HepG2 (cell line): ENCODE measurements around the gene SLC12A3. TPM values are rescaled to one million over a fixed set of nuclear protein-coding genes. Genes with fewer than 3 reads are reported as not detected.

ENCODE experiments used
- FOXO1 ChIP-seq: sonication (generic); formaldehyde crosslinking; IDR thresholded peaks from 2 replicates; pipeline ENCODE4 v1.4.0; 2020; ENCODE audit warnings: missing genetic modification reagents
- GABPA ChIP-seq, 2 experiments: IDR thresholded peaks; 2 replicates each; pipeline ENCODE4 v1.6.1; 2011 to 2016; ENCODE audit warnings: low read depth in 2 of 2, low read length in 1 of 2, missing biosample characterization in 1 of 2, missing genetic modification characterization in 1 of 2
- HOXA5 ChIP-seq: sonication (generic); formaldehyde crosslinking; IDR thresholded peaks from 2 replicates; pipeline ENCODE4 v1.4.0; 2020; ENCODE audit warnings: missing genetic modification reagents
- IRF2 ChIP-seq: IDR thresholded peaks from 2 replicates; pipeline ENCODE4 v1.6.1; 2018; ENCODE audit warnings: missing genetic modification reagents, missing compliant biosample characterization
- KAT7 ChIP-seq: IDR thresholded peaks from 2 replicates; pipeline ENCODE4 v1.6.1; 2018; ENCODE audit warnings: borderline replicate concordance, missing compliant biosample characterization
- KDM5B ChIP-seq: sonication (generic); formaldehyde crosslinking; IDR thresholded peaks from 2 replicates; pipeline ENCODE4 v1.4.0; 2020; ENCODE audit warnings: missing genetic modification reagents, mild to moderate bottlenecking, borderline replicate concordance
- MBNL3 ChIP-seq: fragments of 250-450 bp; sonication (Bioruptor Pico); conservative IDR thresholded peaks from 2 replicates; pipeline ENCODE4 v1.8.0; 2022; ENCODE audit warnings: mild to moderate bottlenecking, inconsistent platforms
- NPAS2 ChIP-seq: sonication (generic); formaldehyde crosslinking; IDR thresholded peaks from 2 replicates; pipeline ENCODE4 v1.8.0; 2022; ENCODE audit warnings: mild to moderate bottlenecking, missing genetic modification reagents, borderline replicate concordance
- RFX1 ChIP-seq: fragments of 450-650 bp; IDR thresholded peaks from 2 replicates; pipeline ENCODE4 v1.6.1; 2017
- SP140L ChIP-seq: sonication (generic); formaldehyde crosslinking; IDR thresholded peaks from 2 replicates; pipeline ENCODE4 v1.4.0; 2020; ENCODE audit warnings: missing genetic modification reagents, borderline replicate concordance
- XBP1 ChIP-seq: sonication (generic); formaldehyde crosslinking; IDR thresholded peaks from 2 replicates; pipeline ENCODE4 v1.5.0; 2020; ENCODE audit warnings: missing genetic modification reagents
- ZBTB1 ChIP-seq: sonication (generic); formaldehyde crosslinking; IDR thresholded peaks from 2 replicates; pipeline ENCODE4 v1.4.0; 2020; ENCODE audit warnings: missing genetic modification reagents, borderline replicate concordance
- ZEB1 ChIP-seq: IDR thresholded peaks from 2 replicates; pipeline ENCODE4 v1.6.1; 2012; ENCODE audit warnings: mild to moderate bottlenecking, low read depth, inconsistent platforms; ENCODE audit not compliant: insufficient replicate concordance
- ZNF235 ChIP-seq: sonication (generic); formaldehyde crosslinking; IDR thresholded peaks from 2 replicates; pipeline ENCODE4 v1.8.1; 2023; ENCODE audit warnings: mild to moderate bottlenecking, missing genetic modification reagents, borderline replicate concordance
- ZNF296 ChIP-seq: sonication (generic); formaldehyde crosslinking; conservative IDR thresholded peaks from 2 replicates; pipeline ENCODE4 v1.5.0; 2020; ENCODE audit warnings: mild to moderate bottlenecking, missing genetic modification reagents
- ZNF329 ChIP-seq: sonication (generic); formaldehyde crosslinking; IDR thresholded peaks from 2 replicates; pipeline ENCODE4 v1.9.0; 2021; ENCODE audit warnings: low read depth, mild to moderate bottlenecking, missing genetic modification reagents
- ZNF430 ChIP-seq: sonication (generic); formaldehyde crosslinking; IDR thresholded peaks from 2 replicates; pipeline ENCODE4 v1.9.0; 2021; ENCODE audit warnings: mild to moderate bottlenecking, missing genetic modification reagents
- ZNF841 ChIP-seq: sonication (generic); formaldehyde crosslinking; IDR thresholded peaks from 2 replicates; pipeline ENCODE4 v1.8.1; 2023; ENCODE audit warnings: missing genetic modification reagents, borderline replicate concordance
- polyA plus RNA-seq, 8 experiments: library from polyadenylated mRNA; depleted of rRNA in 3 of 8; stranded (reverse) in 7 of 8; unstranded in 1 of 8; fragments of >200 nt; fragmentation: Illumina TruSeq in 4 of 8; extraction: Trizol in 4 of 8; gene quantifications; 2 replicates each; pipeline versions ENCODE4 v1.2.1 to v1.2.3, GENCODE V29; 2011 to 2016; ENCODE audit warnings: low read depth in 4 of 8, missing spikeins in 1 of 8, mixed read lengths in 1 of 8; ENCODE audit not compliant: insufficient read depth in 1 of 8
- total RNA-seq, 5 experiments: library from RNA; depleted of rRNA; stranded (reverse); fragments of >200 nt; fragmentation: Illumina TruSeq; extraction: Trizol; gene quantifications; 2 replicates each; pipeline ENCODE4 v1.2.3, GENCODE V29; 2016; ENCODE audit warnings: low read depth in 1 of 5
- TF ChIP-seq, protein P1 (sequence below): IDR thresholded peaks from 2 replicates; pipeline ENCODE4 v1.6.1; 2018; ENCODE audit warnings: missing genetic modification reagents, mild to moderate bottlenecking, missing compliant biosample characterization
- TF ChIP-seq, protein P2 (sequence below): sonication (generic); formaldehyde crosslinking; IDR thresholded peaks from 2 replicates; pipeline ENCODE4 v1.4.0; 2020; ENCODE audit warnings: mild to moderate bottlenecking, missing genetic modification reagents
- TF ChIP-seq, protein P3 (sequence below): sonication (generic); formaldehyde crosslinking; IDR thresholded peaks from 2 replicates; pipeline ENCODE4 v1.5.0; 2020; ENCODE audit warnings: missing genetic modification reagents
- TF ChIP-seq, protein P4 (sequence below): sonication (generic); formaldehyde crosslinking; IDR thresholded peaks from 2 replicates; pipeline ENCODE4 v1.5.0; 2020; ENCODE audit warnings: mild to moderate bottlenecking, missing genetic modification reagents

Gene SLC12A3
- total and polyA plus RNA-seq, 2 of the 13 experiments (the other 11 are each of a cell fraction or from before 2014, with no cell fraction given), result 6.2 TPM; not detected in 1

DNA sequence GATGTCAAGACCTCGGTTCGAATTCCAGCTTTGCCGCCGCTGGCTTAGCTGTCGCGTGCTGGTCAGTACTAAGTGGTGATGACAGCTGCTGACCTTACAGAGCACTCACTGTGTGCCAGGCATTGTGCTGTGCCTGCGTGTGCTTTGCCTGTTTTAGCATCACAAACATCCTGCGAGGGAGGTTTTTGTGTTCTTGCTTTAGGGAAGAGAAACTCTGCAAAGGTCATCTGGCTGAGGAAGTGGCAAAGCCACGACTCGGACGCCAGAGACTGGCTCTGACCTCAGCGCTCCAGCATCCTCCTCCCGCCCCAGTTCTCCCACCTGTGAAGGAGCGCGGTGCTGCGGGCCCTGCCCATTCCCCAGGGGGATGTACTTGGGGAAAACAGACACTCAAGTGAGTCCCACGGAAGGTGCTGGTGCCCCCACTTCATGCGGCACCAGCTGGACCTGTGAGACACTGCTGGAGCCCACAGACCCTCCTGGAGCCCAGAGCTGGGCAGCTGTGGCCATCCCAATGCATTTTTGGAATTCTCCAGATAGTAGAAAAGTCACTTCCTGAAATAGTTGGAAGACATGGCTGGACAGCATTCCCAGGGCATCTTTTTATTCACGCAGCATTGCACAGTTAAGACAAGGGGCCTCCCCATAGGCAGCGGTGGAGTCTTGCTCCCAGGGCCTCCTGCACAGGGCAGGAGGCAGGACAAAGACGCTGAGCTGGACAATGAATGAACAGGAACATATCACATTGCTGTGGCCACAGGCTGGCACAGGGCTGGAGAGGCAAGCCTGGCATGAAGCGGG is 47.0 kb downstream of the SLC12A3 start (continued):
- TF ChIP-seq ZNF841 (CRISPR knock-in tag) (no peak), XBP1 (no peak), HOXA5 (no peak), MBNL3 (CRISPR knock-in tag) (no peak), ZNF329 (CRISPR knock-in tag) (no peak), ZBTB1 (CRISPR knock-in tag) (no peak), ZNF235 (CRISPR knock-in tag) (no peak), KAT7 (no peak), GABPA (IDR thresholded peaks at IDR 0.05; ENCODE audit: low read depth, low read length) (no peak), GABPA (CRISPR knock-in tag; IDR thresholded peaks at IDR 0.05; ENCODE audit: low read depth) (no peak), RFX1 (no peak), IRF2 (CRISPR knock-in tag) (no peak), FOXO1 (CRISPR knock-in tag) (no peak), ZNF296 (CRISPR knock-in tag) (no peak), SP140L (CRISPR knock-in tag) (no peak), ZEB1 (no peak), ZNF430 (no peak), NPAS2 (CRISPR knock-in tag) (no peak), KDM5B (CRISPR knock-in tag) (no peak)
- TF ChIP-seq, protein P1, sequence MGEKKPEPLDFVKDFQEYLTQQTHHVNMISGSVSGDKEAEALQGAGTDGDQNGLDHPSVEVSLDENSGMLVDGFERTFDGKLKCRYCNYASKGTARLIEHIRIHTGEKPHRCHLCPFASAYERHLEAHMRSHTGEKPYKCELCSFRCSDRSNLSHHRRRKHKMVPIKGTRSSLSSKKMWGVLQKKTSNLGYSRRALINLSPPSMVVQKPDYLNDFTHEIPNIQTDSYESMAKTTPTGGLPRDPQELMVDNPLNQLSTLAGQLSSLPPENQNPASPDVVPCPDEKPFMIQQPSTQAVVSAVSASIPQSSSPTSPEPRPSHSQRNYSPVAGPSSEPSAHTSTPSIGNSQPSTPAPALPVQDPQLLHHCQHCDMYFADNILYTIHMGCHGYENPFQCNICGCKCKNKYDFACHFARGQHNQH (CRISPR knock-in tag), result 0 out of 2 replicates have a peak, but pooled peaks have one; percentile 7
- TF ChIP-seq, protein P2, sequence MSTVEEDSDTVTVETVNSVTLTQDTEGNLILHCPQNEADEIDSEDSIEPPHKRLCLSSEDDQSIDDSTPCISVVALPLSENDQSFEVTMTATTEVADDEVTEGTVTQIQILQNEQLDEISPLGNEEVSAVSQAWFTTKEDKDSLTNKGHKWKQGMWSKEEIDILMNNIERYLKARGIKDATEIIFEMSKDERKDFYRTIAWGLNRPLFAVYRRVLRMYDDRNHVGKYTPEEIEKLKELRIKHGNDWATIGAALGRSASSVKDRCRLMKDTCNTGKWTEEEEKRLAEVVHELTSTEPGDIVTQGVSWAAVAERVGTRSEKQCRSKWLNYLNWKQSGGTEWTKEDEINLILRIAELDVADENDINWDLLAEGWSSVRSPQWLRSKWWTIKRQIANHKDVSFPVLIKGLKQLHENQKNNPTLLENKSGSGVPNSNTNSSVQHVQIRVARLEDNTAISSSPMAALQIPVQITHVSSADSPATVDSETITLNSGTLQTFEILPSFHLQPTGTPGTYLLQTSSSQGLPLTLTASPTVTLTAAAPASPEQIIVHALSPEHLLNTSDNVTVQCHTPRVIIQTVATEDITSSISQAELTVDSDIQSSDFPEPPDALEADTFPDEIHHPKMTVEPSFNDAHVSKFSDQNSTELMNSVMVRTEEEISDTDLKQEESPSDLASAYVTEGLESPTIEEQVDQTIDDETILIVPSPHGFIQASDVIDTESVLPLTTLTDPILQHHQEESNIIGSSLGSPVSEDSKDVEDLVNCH, result no peak
- TF ChIP-seq, protein P3, sequence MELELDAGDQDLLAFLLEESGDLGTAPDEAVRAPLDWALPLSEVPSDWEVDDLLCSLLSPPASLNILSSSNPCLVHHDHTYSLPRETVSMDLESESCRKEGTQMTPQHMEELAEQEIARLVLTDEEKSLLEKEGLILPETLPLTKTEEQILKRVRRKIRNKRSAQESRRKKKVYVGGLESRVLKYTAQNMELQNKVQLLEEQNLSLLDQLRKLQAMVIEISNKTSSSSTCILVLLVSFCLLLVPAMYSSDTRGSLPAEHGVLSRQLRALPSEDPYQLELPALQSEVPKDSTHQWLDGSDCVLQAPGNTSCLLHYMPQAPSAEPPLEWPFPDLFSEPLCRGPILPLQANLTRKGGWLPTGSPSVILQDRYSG (CRISPR knock-in tag), result no peak
- TF ChIP-seq, protein P4, sequence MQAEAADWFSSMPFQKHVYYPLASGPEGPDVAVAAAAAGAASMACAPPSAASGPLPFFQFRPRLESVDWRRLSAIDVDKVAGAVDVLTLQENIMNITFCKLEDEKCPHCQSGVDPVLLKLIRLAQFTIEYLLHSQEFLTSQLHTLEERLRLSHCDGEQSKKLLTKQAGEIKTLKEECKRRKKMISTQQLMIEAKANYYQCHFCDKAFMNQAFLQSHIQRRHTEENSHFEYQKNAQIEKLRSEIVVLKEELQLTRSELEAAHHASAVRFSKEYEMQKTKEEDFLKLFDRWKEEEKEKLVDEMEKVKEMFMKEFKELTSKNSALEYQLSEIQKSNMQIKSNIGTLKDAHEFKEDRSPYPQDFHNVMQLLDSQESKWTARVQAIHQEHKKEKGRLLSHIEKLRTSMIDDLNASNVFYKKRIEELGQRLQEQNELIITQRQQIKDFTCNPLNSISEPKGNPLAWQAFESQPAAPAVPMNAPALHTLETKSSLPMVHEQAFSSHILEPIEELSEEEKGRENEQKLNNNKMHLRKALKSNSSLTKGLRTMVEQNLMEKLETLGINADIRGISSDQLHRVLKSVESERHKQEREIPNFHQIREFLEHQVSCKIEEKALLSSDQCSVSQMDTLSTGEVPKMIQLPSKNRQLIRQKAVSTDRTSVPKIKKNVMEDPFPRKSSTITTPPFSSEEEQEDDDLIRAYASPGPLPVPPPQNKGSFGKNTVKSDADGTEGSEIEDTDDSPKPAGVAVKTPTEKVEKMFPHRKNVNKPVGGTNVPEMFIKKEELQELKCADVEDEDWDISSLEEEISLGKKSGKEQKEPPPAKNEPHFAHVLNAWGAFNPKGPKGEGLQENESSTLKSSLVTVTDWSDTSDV, result no peak
